Measurements from ENCODE around the gene BCORL1. TPM values are rescaled to one million over a fixed set of nuclear protein-coding genes. Genes with fewer than 3 reads are reported as not detected.

BCORL1 gene
- total RNA-seq, 2 experiments from 2014 or later, result 9.2 to 10.5 TPM

DNA sequence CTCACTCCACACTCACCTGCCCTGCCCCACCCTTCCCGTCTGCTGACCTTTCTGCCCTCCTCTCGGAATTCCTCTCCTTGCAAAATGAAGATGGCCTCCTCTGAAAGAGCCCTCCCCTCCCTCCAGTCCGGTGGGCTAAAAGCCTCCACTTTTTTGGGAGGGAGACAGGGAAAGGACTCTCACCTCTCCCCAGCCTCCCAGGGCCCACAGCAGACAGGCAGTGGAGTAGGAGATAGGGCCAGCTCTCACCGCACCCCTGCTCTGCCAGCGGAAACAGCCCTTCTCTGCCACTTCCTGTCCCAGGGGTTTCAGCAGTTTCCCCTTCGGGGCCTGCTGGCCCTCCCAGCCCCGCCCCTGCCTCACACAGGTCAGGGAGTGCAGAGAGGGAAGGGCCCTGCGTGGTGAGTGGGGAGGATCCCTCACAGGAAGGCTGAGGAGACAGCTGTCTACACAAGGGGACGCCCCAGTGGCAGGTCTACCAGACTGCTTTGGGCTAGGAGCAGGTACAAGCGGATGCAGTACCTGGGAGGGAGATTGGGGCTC lies 109.6 kb downstream of the BCORL1 start:
- intact Hi-C loops (cut with micrococcal nuclease), result loop anchor here (1.0 to 2.0 kb wide), 3 partner anchors 10 to 29 kb away; no protein-coding TSS in a partner anchor
- H3K9me3 Mint-ChIP-seq, result no peaks in the 10 kb centered on the region
- H3K27ac Mint-ChIP-seq, result peak overlapping the region; percentile 98
- H3K4me1 Mint-ChIP-seq (ENCODE audit: low read depth), result peaks cover 51% of the 10 kb centered on the region
- CTCF ChIA-PET, result interaction anchor here (1.2 kb wide), 1 partner anchor 13 kb away, joined by 7 read pairs; no protein-coding TSS in a partner anchor
- POLR2A ChIA-PET, result interaction anchor here (1.5 kb wide), 1 partner anchor 10 kb away, joined by 6 read pairs; no protein-coding TSS in a partner anchor
- H3K36me3 Mint-ChIP-seq, result peaks cover 4% of the 10 kb centered on the region
- no peaks in the 10 kb centered on the region for H3K27me3 Mint-ChIP-seq
- peak overlapping the region; percentile 84 for H3K4me3 Mint-ChIP-seq
- peak; percentile 94 for DNase-seq

DNA sequence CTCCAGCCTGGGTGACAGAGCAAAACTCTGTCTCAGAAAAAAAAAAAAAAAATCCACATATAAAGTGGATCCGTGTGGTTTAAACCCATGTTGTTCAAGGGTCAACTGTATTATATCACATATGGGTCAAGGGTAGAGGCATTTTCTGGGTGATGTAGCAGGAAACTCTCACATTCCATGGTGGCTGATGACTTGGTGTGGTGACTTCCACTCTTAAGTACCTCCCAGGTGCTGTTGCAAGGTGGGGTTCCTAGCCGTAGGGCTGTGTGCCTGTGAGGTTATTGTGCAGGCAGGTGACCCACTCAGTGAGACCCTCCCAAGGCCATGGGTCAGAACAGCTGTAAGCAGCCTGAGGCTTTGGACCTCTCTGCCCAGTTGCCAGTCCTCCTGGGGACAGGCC lies 110.8 kb downstream of the BCORL1 start:
- CTCF ChIA-PET, result no interaction called here
- Mint-ChIP-seq H3K4me1 (ENCODE audit: low read depth) (peaks cover 54% of the 10 kb centered on the region), H3K4me3 (no peak overlapping the region), H3K9me3 (no peaks in the 10 kb centered on the region), H3K27me3 (no peaks in the 10 kb centered on the region), H3K27ac (no peak overlapping the region), H3K36me3 (peaks cover 4% of the 10 kb centered on the region)
- POLR2A ChIA-PET, result interaction anchor here (0.8 kb wide), 1 partner anchor 13 kb away, joined by 3 read pairs; no protein-coding TSS in a partner anchor
- intact Hi-C loops (cut with micrococcal nuclease), result loop anchor here (2.0 kb wide), 2 partner anchors 16 to 28 kb away; no protein-coding TSS in a partner anchor
- DNase-seq, result no peak

DNA sequence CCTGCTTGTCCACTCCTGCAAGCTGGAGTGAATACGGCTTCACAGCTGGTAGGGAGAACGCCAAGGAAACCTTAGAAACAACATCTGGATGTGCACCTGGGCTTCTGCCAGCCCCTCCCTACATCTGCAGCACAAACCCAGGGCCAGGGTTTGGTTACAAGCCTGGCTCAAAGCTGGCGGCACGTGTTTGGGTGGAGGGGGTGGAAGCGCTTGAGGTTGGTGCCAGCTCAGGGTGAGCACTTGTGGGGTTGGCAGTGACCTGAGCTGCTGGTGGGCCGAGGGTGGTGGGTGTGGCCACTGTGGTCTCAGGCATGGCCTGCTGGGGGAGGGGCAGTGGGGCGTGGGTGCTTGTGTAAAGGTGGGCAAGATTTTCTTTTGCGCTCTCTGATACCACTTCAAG lies 112.3 kb downstream of the BCORL1 start:
- DNase-seq, result no peak
- ChIA-PET CTCF (interaction anchor here (0.7 to 1.7 kb wide), 4 partner anchors 12 to 34 kb away, joined by 3 to 4 read pairs (median 4); no protein-coding TSS in a partner anchor), POLR2A (interaction anchor here (1.0 to 1.7 kb wide), 2 partner anchors 15 to 78 kb away, joined by 3 to 5 read pairs; partner anchors contain the start of gene RAB33A)
- no peaks in the 10 kb centered on the region for H3K27me3 Mint-ChIP-seq
- intact Hi-C loops (cut with micrococcal nuclease), result no loop called here
- peaks cover 2% of the 10 kb centered on the region for H3K36me3 Mint-ChIP-seq
- peak overlapping the region; percentile 38 for H3K27ac Mint-ChIP-seq
- peaks cover 56% of the 10 kb centered on the region for H3K4me1 Mint-ChIP-seq (ENCODE audit: low read depth)
- no peak overlapping the region for H3K4me3 Mint-ChIP-seq
- no peaks in the 10 kb centered on the region for H3K9me3 Mint-ChIP-seq

DNA sequence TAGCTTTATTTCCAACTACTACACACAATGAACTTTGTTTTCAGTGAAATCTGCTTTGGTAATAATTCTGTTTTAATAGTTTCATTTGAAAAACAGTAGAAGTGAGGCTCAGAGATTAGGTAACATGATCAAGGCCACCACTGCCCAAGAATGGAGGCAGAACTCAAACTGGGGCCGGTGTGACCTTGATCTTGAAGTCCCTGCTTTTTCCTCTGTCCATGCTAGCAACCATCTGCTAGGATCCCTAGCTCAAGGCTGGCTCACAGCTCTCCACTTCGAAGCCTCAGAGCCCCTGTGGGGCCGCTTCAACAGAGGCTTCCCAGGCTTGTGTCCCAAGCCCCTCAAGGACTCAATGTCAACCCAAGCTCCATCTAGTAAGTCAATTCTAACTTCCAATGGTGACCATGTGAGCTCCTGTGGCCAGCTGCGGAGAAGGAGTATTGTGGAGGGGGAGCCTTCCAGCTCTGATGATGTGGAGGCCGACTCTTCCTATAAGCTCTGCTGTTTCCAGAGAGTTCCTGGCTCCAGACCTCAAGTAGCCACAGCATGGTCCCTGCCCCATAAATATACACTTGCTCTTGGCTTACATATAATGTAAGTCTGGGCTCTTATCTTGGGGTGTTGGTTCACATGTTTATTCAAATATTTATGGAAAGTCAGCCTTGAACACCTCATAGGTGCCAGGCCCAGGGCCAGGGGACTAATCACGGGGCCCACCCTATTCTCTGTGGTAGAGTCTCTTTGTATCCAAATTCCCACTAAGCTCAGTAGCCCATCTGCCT lies 113.0 kb downstream of the BCORL1 start:
- DNase-seq, result no peak
- no peaks in the 10 kb centered on the region for H3K9me3 Mint-ChIP-seq
- intact Hi-C loops (cut with micrococcal nuclease), result no loop called here
- H3K27me3 Mint-ChIP-seq, result no peaks in the 10 kb centered on the region
- ChIA-PET POLR2A (interaction anchor here (1.0 to 1.7 kb wide), 2 partner anchors 14 to 77 kb away, joined by 3 to 5 read pairs; partner anchors contain the start of gene RAB33A), CTCF (interaction anchor here (0.7 to 1.7 kb wide), 3 partner anchors 12 to 35 kb away, joined by 3 to 4 read pairs (median 3); no protein-coding TSS in a partner anchor)
- H3K4me1 Mint-ChIP-seq (ENCODE audit: low read depth), result peaks cover 58% of the 10 kb centered on the region
- H3K36me3 Mint-ChIP-seq, result peaks cover under 1% of the 10 kb centered on the region
- H3K4me3 Mint-ChIP-seq, result no peak overlapping the region
- H3K27ac Mint-ChIP-seq, result no peak overlapping the region

DNA sequence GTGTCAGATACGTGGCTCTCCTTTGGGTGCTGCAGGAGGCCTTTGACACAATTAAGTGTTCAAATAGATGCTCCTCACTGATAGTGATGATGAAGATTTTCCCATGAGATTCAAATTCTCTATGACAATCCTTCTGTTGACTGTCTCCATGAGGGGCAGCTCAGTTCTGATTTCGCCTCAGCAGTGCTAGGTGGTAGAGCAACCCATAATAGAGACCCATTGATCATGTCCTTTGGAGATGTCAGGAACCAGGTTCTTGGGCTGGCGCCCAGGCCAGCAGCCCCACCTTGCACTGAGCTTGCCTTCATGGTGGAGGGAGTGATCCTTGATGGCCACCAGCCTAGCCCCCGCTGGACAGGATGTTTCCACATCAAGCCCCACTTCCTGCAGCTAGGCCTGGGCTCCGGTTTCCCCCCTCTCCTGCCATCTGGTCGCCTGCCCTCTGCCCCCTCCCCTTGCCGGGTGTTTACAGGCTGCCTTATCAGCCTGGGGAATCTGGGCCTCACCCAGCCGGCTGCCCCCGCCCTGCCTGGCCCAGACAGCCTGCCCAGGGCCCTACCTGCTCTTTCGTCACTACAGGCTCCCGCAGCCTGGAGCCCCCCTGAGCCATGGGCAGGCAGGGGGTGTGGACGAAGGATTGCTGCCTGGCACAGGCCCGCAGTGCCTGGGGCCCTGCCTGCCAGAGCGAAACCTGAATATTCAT lies 115.2 kb downstream of the BCORL1 start:
- peak overlapping the region; percentile 76 for H3K27ac Mint-ChIP-seq
- POLR2A ChIA-PET, result interaction anchor here (0.5 kb wide), 1 partner anchor 326 kb away, joined by 3 read pairs; no protein-coding TSS in a partner anchor
- no peaks in the 10 kb centered on the region for H3K36me3 Mint-ChIP-seq
- CTCF ChIA-PET, result interaction anchor here (1.2 to 2.2 kb wide), 2 partner anchors 16 to 23 kb away, joined by 6 to 7 read pairs; no protein-coding TSS in a partner anchor
- DNase-seq, result peak; percentile 28
- no peaks in the 10 kb centered on the region for H3K9me3 Mint-ChIP-seq
- H3K4me3 Mint-ChIP-seq, result no peak overlapping the region
- no peaks in the 10 kb centered on the region for H3K27me3 Mint-ChIP-seq
- intact Hi-C loops (cut with micrococcal nuclease), result no loop called here
- H3K4me1 Mint-ChIP-seq (ENCODE audit: low read depth), result peaks cover 60% of the 10 kb centered on the region

DNA sequence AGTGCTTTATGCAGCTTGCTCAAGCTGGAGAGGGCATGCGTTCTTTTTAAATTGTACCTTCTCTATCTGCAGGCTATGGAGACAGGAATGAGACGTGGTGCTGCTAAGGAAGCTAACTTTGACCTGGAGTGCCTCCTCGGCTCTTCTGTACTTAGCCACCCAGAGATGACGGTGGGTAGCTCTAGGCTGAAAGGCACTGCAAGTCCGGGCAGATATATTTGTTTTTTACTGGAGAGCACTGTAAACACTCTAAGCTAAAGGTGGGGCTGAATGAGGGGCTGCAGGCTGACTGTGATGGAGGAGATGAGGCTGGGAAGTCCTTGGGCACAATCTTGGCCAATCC lies 115.7 kb downstream of the BCORL1 start:
- Mint-ChIP-seq H3K27me3 (no peaks in the 10 kb centered on the region), H3K4me1 (ENCODE audit: low read depth) (peaks cover 62% of the 10 kb centered on the region), H3K27ac (peak overlapping the region; percentile 76), H3K36me3 (no peaks in the 10 kb centered on the region), H3K9me3 (no peaks in the 10 kb centered on the region), H3K4me3 (no peak overlapping the region)
- intact Hi-C loops (cut with micrococcal nuclease), result no loop called here
- DNase-seq, result no peak
- ChIA-PET POLR2A (no interaction called here), CTCF (interaction anchor here (1.2 to 2.2 kb wide), 2 partner anchors 17 to 23 kb away, joined by 6 to 7 read pairs; no protein-coding TSS in a partner anchor)

DNA sequence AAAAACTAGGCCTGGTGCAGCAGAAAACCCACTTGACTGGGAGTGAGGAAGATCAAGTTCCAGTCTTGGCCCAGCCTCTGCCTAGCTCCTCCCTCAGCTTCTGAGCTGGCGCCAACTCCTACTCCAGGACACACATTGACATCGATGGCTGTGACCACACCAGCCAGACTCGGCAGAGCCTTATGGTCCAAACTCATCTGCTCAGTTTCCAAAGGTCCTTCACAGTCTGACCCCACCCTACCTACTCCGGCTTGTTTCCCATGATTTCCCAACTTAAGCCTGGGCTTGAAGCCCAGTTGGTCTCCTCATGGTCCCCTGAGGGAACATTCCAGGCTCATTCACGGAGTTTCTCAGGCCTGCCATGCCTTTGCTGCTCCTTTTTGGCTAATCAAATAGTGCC lies 117.7 kb downstream of the BCORL1 start:
- Mint-ChIP-seq H3K4me3 (no peak overlapping the region), H3K27me3 (no peaks in the 10 kb centered on the region), H3K36me3 (no peaks in the 10 kb centered on the region), H3K27ac (peak overlapping the region; percentile 45), H3K4me1 (ENCODE audit: low read depth) (peaks cover 60% of the 10 kb centered on the region), H3K9me3 (no peaks in the 10 kb centered on the region)
- POLR2A ChIA-PET, result no interaction called here
- CTCF ChIA-PET, result interaction anchor here (1.0 to 1.4 kb wide), 2 partner anchors 21 to 44 kb away, joined by 3 read pairs; no protein-coding TSS in a partner anchor
- no peak for DNase-seq
- intact Hi-C loops (cut with micrococcal nuclease), result no loop called here

DNA sequence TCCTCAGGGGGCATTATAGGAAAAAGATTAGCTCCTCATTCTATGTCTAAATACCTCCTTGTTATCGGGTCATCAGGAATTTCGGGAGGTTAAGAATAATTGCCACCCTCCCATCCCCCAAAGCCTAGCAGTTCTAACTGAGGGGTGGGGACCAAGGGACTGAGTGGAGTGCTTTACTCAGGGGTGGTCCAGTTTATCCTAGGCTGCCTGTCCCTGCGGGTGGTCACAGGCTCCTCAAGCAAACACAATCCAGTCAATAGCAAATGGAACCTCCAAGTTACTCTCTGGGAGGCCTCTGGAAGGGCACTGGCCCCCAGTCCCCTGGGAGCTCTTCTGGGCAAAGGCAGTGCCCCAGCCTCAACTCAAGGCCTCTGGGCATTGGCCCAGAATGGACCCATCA lies 121.2 kb downstream of the BCORL1 start:
- no peak overlapping the region for H3K27ac Mint-ChIP-seq
- no peaks in the 10 kb centered on the region for H3K36me3 Mint-ChIP-seq
- CTCF ChIA-PET, result no interaction called here
- intact Hi-C loops (cut with micrococcal nuclease), result no loop called here
- POLR2A ChIA-PET, result no interaction called here
- H3K27me3 Mint-ChIP-seq, result no peaks in the 10 kb centered on the region
- DNase-seq, result no peak
- no peak overlapping the region for H3K4me3 Mint-ChIP-seq
- H3K9me3 Mint-ChIP-seq, result no peaks in the 10 kb centered on the region
- peaks cover 65% of the 10 kb centered on the region for H3K4me1 Mint-ChIP-seq (ENCODE audit: low read depth)

DNA sequence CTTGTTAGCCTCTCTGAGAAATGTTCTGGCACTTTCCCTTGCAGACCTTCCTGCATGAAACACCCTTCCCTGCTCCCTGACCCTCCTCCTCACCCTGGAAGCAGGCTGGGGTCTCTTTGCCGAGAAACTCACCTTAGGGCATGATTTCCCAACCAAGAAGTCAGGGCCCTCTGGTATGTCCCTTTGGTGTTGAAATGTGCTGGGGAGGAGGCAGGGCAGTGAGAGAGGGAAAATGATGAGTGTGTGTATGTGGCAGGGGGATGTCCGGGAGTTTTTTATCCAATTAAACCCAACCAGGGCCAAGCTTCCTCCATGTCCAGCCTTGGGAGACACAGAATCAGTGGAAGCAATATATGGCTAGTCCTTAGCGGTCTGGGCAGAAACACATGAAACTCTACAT lies 122.8 kb downstream of the BCORL1 start:
- no peak for DNase-seq
- peaks cover 63% of the 10 kb centered on the region for H3K4me1 Mint-ChIP-seq (ENCODE audit: low read depth)
- no peaks in the 10 kb centered on the region for H3K27me3 Mint-ChIP-seq
- peaks cover 3% of the 10 kb centered on the region for H3K36me3 Mint-ChIP-seq
- CTCF ChIA-PET, result interaction anchor here (1.4 to 5.7 kb wide), 2 partner anchors 16 to 24 kb away, joined by 6 to 42 read pairs; no protein-coding TSS in a partner anchor
- peak overlapping the region; percentile 40 for H3K27ac Mint-ChIP-seq
- H3K9me3 Mint-ChIP-seq, result no peaks in the 10 kb centered on the region
- no peak overlapping the region for H3K4me3 Mint-ChIP-seq
- POLR2A ChIA-PET, result no interaction called here
- intact Hi-C loops (cut with micrococcal nuclease), result no loop called here

DNA sequence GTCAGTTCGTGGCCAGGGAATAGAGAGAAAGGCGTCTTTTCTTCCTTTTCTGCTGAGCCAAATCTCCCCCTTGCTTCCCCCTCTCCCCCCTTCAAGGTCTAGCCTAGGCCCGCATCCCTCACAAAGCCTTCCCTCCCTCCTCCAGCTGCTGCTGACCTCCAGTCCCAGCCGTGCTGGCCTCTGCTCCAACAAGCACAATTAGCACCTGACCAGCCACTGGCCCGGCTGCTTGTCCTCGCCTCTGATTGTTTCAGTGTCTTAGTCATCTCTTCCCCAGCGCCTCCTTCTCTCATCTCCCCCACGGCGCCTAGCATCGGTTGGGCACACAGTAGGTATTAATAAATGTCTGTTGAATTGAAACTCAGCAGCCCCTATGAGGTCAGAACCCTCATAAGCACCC lies 123.6 kb downstream of the BCORL1 start:
- Mint-ChIP-seq H3K27me3 (no peaks in the 10 kb centered on the region), H3K27ac (no peak overlapping the region), H3K4me3 (no peak overlapping the region), H3K9me3 (no peaks in the 10 kb centered on the region), H3K36me3 (peaks cover 3% of the 10 kb centered on the region), H3K4me1 (ENCODE audit: low read depth) (peaks cover 55% of the 10 kb centered on the region)
- ChIA-PET POLR2A (no interaction called here), CTCF (interaction anchor here (1.7 to 5.7 kb wide), 2 partner anchors 11 to 25 kb away, joined by 4 to 42 read pairs; no protein-coding TSS in a partner anchor)
- DNase-seq, result no peak
- intact Hi-C loops (cut with micrococcal nuclease), result no loop called here

Data from activated CD4-positive, alpha-beta memory T cell treated with anti-CD3 and anti-CD28 coated beads for 36 hours (primary cell).